ENCODE data around the gene CBFA2T3. TPM values are rescaled to one million over a fixed set of nuclear protein-coding genes. Genes with fewer than 3 reads are reported as not detected.
"Not testable (repeated sequence)": the region's sequence is repeated elsewhere in the genome, so short reads cannot be mapped to it uniquely, and the experiment has no call there.

The CBFA2T3 gene
- total and polyA plus RNA-seq, 9 donors, result 0.53 to 2.8 (median 1.2) TPM; not detected in 1

DNA sequence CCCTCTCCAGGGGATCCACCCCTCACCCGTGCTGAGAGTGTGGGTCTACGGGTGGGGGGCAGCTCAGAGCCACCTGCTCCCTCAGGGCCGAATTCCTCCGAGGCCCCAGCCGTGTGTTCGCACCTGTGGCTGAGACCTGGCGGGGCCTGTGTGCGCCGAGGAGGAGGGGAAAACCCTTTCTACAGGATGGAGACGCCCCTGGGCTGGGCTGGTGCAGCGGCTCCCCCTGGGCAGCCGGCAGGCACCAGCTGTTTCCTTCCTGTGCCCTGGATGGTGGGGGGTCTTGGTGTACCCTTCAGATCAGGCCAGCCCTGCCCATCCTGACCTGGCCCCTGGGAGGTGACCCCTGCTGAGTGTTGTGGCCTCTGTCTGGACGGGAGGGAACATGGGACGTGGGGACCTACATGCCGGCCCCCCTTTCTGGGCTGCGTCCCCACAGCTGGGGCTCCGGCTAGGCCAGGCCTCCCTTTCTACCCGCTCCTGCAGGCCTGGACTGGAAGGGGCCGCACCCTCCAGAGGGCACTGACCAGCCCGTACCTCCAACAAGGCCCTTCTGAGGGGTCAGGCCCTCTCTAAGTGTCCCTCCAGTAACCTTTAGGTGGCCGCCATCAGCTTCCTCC lies 82.2 kb downstream of the CBFA2T3 start:
- Histone ChIP-seq H3K4me1 (ENCODE audit: insufficient read depth) (no peaks in the 10 kb centered on the region), H3K9me3 (no peaks in the 10 kb centered on the region), H3K36me3 (no peaks in the 10 kb centered on the region), H3K27ac (no peak overlapping the region), H3K27me3 (no peaks in the 10 kb centered on the region), H3K4me3 (no peak overlapping the region)
- intact Hi-C loops (cut with DNase I), result no loop called here
- DNase-seq, result no peak
- TF ChIP-seq EP300 (IDR thresholded peaks at IDR 0.05), result no peak
- TF ChIP-seq POLR2A (IDR thresholded peaks at IDR 0.05), result no peak
- TF ChIP-seq, protein P1, sequence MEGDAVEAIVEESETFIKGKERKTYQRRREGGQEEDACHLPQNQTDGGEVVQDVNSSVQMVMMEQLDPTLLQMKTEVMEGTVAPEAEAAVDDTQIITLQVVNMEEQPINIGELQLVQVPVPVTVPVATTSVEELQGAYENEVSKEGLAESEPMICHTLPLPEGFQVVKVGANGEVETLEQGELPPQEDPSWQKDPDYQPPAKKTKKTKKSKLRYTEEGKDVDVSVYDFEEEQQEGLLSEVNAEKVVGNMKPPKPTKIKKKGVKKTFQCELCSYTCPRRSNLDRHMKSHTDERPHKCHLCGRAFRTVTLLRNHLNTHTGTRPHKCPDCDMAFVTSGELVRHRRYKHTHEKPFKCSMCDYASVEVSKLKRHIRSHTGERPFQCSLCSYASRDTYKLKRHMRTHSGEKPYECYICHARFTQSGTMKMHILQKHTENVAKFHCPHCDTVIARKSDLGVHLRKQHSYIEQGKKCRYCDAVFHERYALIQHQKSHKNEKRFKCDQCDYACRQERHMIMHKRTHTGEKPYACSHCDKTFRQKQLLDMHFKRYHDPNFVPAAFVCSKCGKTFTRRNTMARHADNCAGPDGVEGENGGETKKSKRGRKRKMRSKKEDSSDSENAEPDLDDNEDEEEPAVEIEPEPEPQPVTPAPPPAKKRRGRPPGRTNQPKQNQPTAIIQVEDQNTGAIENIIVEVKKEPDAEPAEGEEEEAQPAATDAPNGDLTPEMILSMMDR (IDR thresholded peaks at IDR 0.05), result no peak
- WGBS, 3 donors, result 77 to 95% (median 84%) methylated on average over 10 to 21 of the region's 21 CpGs

DNA sequence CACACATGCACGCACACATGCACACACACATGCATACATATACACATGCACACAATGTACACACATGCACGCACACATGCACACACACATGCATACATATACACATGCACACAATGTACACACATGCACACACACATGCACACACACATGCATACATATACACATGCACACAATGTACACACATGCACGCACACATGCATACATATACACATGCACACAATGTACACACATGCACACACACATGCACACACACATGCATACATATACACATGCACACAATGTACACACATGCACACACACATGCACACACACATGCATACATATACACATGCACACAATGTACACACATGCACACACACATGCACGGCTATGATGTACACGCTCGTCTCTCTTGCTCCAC lies 82.7 kb downstream of the CBFA2T3 start:
- DNase-seq; H3K27me3 ChIP-seq; H3K9me3 ChIP-seq; H3K4me1 ChIP-seq (ENCODE audit: insufficient read depth); H3K4me3 ChIP-seq; H3K27ac ChIP-seq; H3K36me3 ChIP-seq; intact Hi-C loops (cut with DNase I): not testable (repeated sequence)
- WGBS, 3 donors, result 79 to 97% (median 86%) methylated on average over 4 to 5 of the region's 6 CpGs

DNA sequence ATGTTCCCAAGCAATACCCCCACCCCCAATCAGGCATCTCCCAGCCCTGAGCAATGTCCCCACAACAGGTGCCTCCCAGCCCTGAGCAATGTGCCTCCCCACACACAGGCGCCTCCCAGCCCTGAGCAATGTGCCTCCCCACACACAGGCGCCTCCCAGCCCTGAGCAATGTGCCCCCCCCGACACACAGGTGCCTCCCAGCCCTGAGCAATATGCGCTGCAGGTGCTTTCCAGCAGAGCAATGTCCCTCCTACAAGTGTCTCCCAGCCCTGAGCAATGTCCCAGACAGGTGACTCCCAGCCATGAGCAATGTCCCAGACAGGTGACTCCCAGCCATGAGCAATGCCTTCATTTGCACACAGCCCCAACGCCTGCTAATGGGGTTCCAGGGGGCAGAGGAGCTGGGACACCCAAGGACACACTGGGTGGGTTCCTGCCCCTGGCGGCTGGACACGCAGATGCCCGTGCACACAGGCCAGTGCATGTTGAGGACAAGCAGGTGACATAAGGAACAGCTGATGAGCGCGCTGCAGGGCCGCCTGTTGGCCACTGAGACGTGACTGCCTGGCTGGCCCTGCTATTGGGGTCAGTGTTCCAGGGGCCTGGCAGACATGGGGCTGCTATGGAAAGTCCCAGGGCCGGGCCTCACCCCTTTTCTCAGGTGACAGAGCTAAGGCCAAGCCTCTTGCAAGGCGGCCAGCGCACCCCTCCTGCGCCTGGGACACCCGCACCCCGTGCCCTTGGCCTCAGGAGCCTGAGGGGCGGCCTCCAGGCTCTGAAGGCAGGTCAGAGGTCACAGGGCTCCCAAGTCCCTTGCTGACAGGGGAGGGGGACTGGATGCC lies 83.7 kb downstream of the CBFA2T3 start:
- Histone ChIP-seq H3K4me1 (ENCODE audit: insufficient read depth) (no peaks in the 10 kb centered on the region), H3K36me3 (no peaks in the 10 kb centered on the region), H3K27me3 (no peaks in the 10 kb centered on the region), H3K27ac (no peak overlapping the region), H3K9me3 (no peaks in the 10 kb centered on the region), H3K4me3 (no peak overlapping the region)
- intact Hi-C loops (cut with DNase I), result no loop called here
- no peak for DNase-seq
- TF ChIP-seq, protein P1 (IDR thresholded peaks at IDR 0.05), result no peak
- TF ChIP-seq EP300 (IDR thresholded peaks at IDR 0.05), result no peak
- TF ChIP-seq POLR2A (IDR thresholded peaks at IDR 0.05), result no peak
- WGBS, 3 donors, result 84 to 91% (median 87%) methylated on average over 19 of the region's 19 CpGs

DNA sequence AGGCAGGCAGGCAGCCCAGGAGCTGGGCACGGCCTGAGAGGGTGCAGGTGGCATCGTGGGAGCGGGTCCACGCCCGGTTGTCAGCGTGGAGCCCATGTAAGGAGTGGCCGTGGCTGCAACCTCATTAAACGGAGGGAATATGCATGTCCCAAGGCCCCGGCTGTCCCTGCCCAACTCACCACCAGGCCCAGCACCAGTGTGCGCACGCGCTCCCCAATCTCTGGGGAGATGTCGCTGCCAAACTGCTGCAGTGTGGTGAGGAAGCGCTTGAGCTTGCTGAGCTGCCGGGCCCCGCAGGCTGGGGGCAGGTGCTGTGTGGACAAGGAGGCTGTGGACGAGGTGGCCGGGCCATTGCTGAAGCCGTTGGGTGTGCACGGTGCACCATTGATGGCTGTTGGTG lies 84.9 kb downstream of the CBFA2T3 start:
- no peak overlapping the region for H3K27ac ChIP-seq
- H3K4me3 ChIP-seq, result no peak overlapping the region
- no peaks in the 10 kb centered on the region for H3K4me1 ChIP-seq (ENCODE audit: insufficient read depth)
- no peaks in the 10 kb centered on the region for H3K36me3 ChIP-seq
- no peak for TF ChIP-seq EP300 (IDR thresholded peaks at IDR 0.05)
- TF ChIP-seq POLR2A (IDR thresholded peaks at IDR 0.05), result no peak
- TF ChIP-seq, protein P1 (IDR thresholded peaks at IDR 0.05), result no peak
- 87 to 89% (median 88%) methylated on average over 20 of the region's 20 CpGs for WGBS, 3 donors
- intact Hi-C loops (cut with DNase I), result no loop called here
- no peak for DNase-seq
- no peaks in the 10 kb centered on the region for H3K9me3 ChIP-seq
- no peaks in the 10 kb centered on the region for H3K27me3 ChIP-seq

DNA sequence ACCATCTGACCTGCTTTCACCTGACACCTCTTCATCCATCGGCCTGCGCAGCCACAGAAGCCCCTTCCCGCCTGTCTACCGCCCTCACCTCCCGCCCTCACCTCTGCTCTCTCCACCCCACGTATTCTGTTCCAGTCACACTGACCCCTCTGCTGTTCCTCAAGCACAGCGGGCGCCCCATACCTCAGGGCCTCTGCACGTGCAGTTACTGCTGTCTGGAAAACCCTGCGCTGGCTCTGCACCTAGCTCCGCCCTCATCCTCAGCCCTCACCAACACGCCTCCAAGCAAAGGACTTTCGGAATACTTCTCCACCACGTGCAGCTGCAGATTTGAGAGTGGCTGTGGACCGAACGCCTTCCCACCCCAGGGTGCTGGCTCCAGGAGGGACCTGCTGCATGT lies 85.9 kb downstream of the CBFA2T3 start:
- no peak overlapping the region for H3K4me3 ChIP-seq
- no peaks in the 10 kb centered on the region for H3K36me3 ChIP-seq
- no peak for DNase-seq
- no peak overlapping the region for H3K27ac ChIP-seq
- TF ChIP-seq, protein P1 (IDR thresholded peaks at IDR 0.05), result no peak
- TF ChIP-seq POLR2A (IDR thresholded peaks at IDR 0.05), result no peak
- TF ChIP-seq EP300 (IDR thresholded peaks at IDR 0.05), result no peak
- peaks cover 6% of the 10 kb centered on the region for H3K4me1 ChIP-seq (ENCODE audit: insufficient read depth)
- no peaks in the 10 kb centered on the region for H3K27me3 ChIP-seq
- WGBS, 3 donors, result 88 to 91% (median 88%) methylated on average over 16 of the region's 16 CpGs
- H3K9me3 ChIP-seq, result no peaks in the 10 kb centered on the region
- intact Hi-C loops (cut with DNase I), result no loop called here

DNA sequence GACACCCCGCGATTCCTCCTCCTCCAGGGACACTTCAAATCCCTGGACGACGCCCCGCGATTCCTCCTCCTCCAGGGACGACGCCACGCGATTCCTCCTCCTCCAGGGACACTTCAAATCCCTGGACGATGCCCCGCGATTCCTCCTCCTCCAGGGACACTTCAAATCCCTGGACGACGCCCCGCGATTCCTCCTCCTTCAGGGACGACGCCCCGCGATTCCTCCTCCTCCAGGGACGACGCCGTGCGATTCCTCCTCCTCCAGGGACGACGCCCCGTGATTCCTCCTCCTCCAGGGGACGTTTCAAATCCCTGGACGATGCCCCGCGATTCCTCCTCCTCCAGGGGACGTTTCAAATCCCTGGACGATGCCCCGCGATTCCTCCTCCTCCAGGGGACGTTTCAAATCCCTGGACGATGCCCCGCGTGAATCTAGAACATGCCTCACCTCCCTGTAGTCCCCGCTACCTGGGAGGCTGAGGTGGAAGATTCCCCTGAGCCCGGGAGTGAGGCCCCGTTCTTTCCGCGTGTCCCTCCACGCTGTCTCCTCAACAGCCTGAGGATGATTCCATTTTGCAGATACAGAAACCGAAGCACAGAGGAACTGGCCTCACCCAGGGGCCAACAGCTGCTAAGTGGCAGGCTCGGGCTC lies 87.2 kb downstream of the CBFA2T3 start:
- H3K4me3 ChIP-seq; H3K9me3 ChIP-seq; H3K27me3 ChIP-seq; H3K36me3 ChIP-seq; intact Hi-C loops (cut with DNase I); H3K4me1 ChIP-seq (ENCODE audit: insufficient read depth); H3K27ac ChIP-seq; DNase-seq: not testable (repeated sequence)
- 92 to 94% (median 93%) methylated on average over 48 of the region's 48 CpGs for WGBS, 3 donors
